ENCODE measurements around the gene PNPLA6.
"Not testable (repeated sequence)": the region's sequence is repeated elsewhere in the genome, so short reads cannot be mapped to it uniquely, and the experiment has no call there.

PNPLA6 gene

DNA sequence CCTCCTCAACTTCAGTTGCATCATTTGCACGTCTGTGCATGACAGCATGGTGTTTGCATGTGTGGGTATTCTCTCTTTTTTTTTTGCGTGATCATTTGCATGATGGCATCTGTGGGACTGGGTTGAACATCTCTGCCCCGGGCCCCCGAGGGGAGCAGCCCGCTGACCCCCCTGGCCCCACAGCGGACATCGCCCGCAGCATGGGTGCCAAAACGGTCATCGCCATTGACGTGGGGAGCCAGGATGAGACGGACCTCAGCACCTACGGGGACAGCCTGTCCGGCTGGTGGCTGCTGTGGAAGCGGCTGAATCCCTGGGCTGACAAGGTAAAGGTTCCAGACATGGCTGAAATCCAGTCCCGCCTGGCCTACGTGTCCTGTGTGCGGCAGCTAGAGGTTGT is 23.1 kb downstream of the PNPLA6 start:
- no peak for DNase-seq

- DNase-seq = no peak
Measured at GRCh38 chr19:7559102-7559501, 23.6 kb downstream of the PNPLA6 start.

GRCh38 chr19:7560255-7560654 is 24.7 kb downstream of the PNPLA6 start:
- DNase-seq = no peak

GRCh38 chr19:7561325-7561724 is 25.8 kb downstream of the PNPLA6 start:
- DNase-seq = no peak

DNA sequence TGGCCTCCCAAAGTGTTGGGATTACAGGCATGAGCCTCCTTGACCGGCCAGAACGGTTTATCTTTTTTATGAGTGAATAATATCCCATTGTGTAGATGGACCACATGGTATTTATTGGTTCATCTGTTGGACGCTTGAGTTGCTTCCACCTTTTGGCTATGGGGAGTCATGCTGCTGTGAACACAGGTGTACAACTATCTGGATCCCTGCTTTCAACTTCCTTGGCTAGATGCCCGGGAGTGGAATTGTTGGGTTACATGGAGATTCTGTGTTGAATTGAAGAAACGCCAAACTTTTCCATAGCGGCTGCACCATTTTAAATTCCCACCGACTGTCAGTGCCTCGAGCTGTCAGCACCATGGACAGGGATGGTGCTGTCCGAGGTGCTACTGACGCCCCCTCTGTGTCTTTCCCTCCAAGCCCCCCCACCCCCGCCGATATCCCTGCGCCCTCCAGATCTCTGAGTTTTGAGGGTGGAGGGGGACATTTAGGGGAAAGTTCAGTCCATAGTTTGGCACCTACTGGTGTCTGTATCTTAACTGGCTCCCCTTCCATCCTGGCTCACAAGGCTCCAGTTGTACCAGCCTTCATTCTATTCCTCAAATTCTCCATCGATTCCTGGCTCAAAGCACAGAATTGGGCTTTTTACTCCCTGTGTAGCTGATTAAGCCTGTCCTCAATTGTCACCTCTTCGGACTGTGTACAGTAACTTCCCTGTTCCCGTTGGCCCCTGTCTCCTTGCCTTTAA is 27.3 kb downstream of the PNPLA6 start:
- no peak for DNase-seq

DNA sequence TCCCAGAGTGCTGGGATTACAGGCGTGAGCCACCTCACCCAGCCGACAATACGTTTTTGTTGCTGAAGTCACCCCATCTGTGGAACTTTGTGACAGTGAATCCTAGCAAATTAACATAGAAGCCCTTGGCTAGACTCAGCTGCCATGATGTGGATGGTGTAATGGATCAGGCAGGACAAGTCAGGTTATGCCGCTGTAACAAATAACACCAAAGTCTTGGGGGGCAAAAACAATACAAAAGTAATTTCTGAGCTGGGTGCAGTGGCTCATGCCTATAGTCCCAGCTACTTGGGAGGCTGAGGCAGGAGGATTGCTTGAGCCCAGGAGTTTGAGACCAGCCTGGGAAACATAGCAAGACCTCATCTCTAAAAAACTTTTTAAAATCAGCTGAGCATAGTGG is 29.3 kb downstream of the PNPLA6 start:
- no peak for DNase-seq

DNA sequence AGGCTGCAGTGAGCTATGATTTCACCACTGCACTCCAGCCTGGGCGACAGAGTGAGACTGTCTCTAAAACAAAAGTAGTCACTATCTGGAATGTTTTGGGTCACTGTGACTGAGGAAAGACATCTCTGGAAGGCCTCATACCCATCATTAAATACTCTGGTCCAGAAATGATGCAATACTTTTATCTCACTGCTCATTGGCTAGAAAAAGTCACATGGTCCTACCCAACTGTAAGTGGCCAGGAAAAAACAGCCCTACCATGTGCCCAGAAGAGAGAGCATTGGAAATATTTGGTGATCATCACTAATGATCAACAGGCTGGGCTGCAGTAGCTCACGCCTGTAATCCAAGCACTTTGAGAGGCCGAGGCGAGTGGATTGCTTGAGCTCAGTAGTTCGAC is 29.8 kb downstream of the PNPLA6 start:
- no peak for DNase-seq

DNA sequence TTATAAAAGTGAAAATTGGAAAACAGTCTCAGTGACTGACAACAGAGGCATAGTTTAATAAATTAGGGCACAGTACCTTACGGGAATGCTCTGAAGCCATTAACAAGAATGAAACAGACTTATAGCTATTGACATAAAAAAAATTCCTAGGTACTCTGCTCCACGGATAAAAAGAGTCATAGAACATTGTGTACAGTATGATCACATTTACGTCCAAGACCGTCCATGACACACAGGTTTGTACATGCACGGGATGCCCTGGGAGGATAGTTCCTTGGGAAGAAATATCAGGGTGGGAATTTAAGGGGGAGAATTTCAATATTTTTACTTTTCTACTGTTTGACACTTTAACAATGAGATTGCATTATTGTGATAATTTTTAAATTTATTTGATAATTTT is 35.2 kb downstream of the PNPLA6 start:
- no peak for DNase-seq

DNA sequence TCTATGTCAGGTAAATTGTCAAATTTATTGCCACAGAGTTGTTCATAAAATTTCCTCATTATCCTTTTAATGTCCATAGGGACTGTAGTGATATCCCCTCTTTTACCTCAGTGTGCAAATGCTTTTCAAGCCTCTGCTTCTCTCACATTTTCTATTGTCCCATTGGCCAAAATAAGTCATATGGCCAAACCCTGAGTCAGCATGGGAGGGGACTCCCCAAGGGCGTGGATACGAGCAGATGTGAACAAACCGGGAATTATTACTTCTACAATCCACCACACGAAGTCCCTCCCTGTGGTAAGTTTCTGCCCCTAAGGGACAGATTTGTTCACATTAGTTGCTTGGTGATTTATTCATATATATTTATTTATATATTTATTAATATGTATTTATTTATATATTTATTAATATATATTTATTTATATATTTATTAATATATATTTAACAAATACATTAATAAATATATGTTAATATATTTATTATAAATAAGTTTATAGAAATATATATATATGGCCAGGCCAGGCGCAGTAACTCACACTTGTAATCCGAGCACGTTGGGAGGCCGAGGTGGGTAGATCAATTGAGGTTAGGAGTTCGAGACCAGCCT is 40.0 kb downstream of the PNPLA6 start:
- no peak for DNase-seq

DNA sequence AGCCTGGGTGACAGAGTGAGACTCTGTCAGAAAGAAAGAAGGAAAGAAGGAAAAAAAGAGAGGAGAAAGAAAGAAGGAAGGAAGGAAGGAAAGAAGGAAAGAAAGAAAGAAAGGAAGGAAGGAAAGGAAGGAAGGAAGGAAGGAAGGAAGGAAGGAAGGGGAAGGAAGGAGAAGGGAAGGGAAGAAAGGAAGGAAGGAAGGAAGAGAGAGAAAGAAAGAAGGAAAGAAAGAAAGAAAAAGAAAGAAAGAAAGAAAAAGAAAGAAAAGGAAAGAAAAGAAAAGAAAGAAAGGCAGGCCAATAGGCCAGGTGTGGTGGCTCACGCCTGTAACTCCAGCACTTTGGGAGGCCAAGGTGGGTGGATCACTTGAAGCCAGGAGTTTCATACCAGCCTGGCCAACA is 41.9 kb downstream of the PNPLA6 start:
- DNase-seq = not testable (repeated sequence)

- DNase-seq = no peak
Measured at GRCh38 chr19:7578127-7578526, 42.6 kb downstream of the PNPLA6 start.

DNA sequence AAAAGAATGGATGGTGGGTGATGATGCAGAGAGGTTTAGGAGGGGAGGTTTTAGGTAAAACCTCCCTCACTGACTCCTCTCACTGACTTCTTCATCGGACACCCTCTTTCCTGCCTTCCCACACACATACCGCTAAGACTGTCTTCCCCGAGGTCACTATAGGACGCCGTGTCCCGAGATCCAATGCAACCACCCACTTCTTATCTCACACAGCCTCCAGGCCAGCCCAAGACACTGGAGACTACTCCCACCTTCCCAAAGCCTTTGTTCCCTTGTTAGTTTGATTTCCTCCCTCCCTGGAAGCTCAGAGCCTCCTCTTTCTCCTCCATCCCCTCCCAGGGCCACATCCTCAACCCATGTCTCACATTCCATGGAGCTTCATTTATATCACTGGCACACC is 43.7 kb downstream of the PNPLA6 start:
- no peak for DNase-seq

DNA sequence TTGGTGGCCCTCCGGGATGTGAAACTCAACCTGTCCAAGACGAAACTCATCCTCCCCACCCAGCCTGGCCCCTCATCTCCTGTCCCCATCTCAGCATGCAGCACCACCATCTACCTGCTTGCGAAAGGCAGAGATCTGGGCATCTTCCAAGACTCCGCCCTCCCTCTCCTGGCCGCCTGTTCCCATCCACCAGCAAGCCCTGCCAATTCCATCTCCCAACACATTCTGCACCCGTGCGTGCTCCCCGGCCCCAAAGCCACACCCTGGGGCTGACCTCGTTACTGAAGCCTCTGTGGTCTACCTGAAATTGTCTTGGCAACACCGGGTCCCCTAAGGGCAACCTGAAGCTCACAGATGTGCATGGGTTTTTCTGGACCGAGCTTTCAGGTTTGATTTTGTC is 46.9 kb downstream of the PNPLA6 start:
- DNase-seq = no peak

- no peak for DNase-seq
Measured at GRCh38 chr19:7589822-7590221, 54.3 kb downstream of the PNPLA6 start.

DNA sequence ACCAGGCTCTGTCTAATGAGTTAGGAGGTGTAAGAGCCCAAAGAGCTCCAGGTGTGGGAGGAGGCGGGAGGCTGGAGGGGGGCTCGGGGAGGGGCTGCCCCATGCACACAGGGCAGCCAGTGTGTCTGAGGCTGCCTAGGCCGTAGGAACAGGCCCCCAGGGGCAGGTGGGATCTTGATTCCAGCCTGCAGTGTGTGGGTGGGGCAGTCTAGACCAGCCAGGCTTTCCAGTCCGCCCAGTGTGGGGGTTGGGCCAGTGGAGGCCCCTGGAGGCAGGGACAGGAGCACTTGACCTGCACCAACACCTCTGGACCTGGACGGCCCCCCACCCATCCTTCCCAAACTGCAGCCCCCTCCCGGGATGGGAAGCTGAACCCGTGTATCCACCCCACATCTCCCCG is 54.7 kb downstream of the PNPLA6 start:
- no peak for DNase-seq

GRCh38 chr19:7595466-7596133 is 60.1 kb downstream of the PNPLA6 start, which contains the start of gene CAMSAP3:
CAMSAP3 (plus strand) TSS chr19:7595863; CDS start chr19:7596003, 140 bp downstream.
- peak; percentile 84 for DNase-seq

- DNase-seq = no peak
Measured at GRCh38 chr19:7596211-7596937, 60.9 kb downstream of the PNPLA6 start.

DNA sequence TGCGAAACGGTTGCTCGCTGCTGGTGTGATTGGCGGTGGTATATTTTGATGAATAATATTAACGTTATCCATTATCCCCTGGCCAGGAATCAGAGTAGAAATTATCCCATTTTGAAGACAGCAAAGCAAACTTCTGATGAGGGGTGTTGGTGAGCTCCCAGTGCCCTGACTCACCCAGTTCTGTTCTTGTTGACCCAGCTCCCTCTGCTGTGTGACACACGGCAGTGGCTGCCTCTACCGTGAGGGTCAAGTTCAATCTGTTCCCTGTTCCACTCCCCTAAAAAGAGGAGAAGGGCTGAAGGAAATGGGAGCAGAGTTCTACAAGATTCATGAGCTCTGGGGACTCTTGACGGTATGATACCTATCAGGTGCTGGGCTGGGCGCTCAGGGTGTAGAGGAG is 62.2 kb downstream of the PNPLA6 start:
- no peak for DNase-seq

DNA sequence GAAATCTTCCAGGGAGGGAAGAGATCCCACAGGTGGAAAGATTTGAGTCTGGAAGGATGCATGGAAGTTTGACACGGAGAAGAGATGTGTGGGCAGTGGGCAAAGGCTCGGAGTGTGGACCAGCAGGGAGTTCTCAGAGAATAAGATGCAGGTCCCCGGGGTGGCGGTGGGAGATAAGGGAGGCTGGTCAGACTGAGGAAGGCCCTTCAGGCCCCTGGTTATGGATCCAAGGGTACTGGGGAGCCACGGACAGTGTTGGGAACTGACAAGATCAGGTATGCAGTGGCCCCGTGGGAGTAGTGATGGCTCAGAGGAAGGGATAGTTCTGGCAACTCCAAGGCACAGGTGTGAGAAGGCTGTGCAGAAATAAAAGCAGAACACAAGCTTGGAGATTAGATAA is 62.7 kb downstream of the PNPLA6 start:
- no peak for DNase-seq

GRCh38 chr19:7600721-7601120 is 65.2 kb downstream of the PNPLA6 start:
- no peak for DNase-seq

DNA sequence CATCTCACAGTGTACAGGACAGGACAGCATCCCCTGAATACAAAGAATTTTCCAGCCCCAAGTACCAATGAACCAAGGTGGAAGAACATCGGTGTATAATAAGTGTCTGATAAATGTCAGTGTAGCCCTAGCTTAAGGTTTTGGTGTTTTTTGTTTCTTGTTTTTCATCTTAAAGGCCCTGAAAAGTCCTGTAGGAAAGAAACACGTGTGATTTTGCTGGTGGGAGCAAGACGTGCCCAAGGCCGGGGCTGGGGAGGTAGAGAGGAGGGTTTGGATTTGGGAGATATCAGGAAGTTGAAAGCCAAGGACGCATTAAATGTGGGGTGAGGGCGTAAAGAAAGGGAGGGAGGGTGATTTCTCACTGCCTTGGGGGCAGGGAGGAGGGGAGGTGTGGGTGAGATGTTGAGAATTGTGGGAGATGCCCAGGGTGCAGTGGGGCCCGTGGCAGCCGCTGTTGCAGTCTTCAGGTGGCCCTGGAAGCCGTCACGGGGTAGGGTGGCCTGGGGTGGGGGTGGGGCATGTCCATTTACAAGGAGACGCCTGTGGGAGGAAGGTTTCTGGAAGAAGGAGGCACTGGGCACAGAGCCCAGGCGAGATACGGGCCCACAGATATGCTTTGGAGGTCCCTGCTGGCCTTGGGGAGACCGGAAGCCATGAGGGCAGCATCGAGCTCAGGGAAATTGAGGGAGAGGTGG is 66.9 kb downstream of the PNPLA6 start:
- DNase-seq = no peak

DNA sequence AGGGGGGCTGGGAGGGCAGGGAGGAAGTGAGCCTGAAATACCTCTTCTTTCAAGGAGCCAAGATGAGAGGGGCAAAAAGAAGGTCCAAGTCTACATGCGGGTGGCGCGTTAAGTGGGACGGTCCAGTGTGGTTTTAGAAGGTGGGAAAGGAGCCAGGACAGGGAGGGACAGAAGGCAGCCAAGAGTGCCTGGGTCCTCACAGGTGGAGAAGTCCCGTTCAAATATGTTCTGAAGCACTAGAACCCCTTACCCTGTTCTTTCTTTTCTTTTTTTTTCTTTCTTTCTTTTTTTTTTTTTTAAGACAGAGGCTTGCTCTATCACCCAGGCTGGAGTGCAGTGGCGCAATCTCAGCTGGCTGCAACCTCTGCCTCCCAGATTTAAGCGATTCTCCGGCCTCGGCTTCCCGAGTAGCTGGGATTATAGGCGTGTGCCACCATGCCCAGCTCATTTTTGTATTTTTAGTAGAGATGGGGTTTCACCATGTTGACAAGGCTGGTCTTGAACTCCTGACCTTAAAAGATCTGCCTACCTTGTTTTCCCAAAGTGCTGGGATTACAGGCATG is 67.5 kb downstream of the PNPLA6 start:
- DNase-seq = no peak

- no peak for DNase-seq
Measured at GRCh38 chr19:7603919-7604318, 68.4 kb downstream of the PNPLA6 start.
